ENCODE data around the gene MAS1.

The MAS1 gene

GRCh38 chr6:159906400-159906799 is 15.6 kb downstream of the MAS1 start:
- no peak overlapping the region for H3K27ac ChIP-seq
- TF ChIP-seq CTCF (conservative IDR thresholded peaks at IDR 0.05), result no peak

- no peak overlapping the region for H3K27ac ChIP-seq
Measured at GRCh38 chr6:159908535-159908934, 17.7 kb downstream of the MAS1 start.

GRCh38 chr6:159908979-159909378 is 18.2 kb downstream of the MAS1 start:
- no peak for TF ChIP-seq CTCF (conservative IDR thresholded peaks at IDR 0.05)
- no peak overlapping the region for H3K27ac ChIP-seq

More at GRCh38 chr6:159908535-159908934, 17.7 kb downstream of the MAS1 start:
- no peak for TF ChIP-seq CTCF (conservative IDR thresholded peaks at IDR 0.05)

- H3K27ac ChIP-seq, result no peak overlapping the region
- no peak for TF ChIP-seq CTCF (conservative IDR thresholded peaks at IDR 0.05)
Measured at GRCh38 chr6:159910342-159910741, 19.6 kb downstream of the MAS1 start.

- no peak overlapping the region for H3K27ac ChIP-seq
- no peak for TF ChIP-seq CTCF (conservative IDR thresholded peaks at IDR 0.05)
Measured at GRCh38 chr6:159913375-159913774, 22.6 kb downstream of the MAS1 start.

GRCh38 chr6:159913862-159914564 is 23.2 kb downstream of the MAS1 start:
- no peak for TF ChIP-seq CTCF (conservative IDR thresholded peaks at IDR 0.05)
- no peak overlapping the region for H3K27ac ChIP-seq

- no peak overlapping the region for H3K27ac ChIP-seq
- TF ChIP-seq CTCF (conservative IDR thresholded peaks at IDR 0.05), result no peak
Measured at GRCh38 chr6:159914565-159914923, 23.8 kb downstream of the MAS1 start.

All from VCaP (cell line).